HepG2 (cell line): Measurements from ENCODE around the gene PXDC1. TPM values are rescaled to one million over a fixed set of nuclear protein-coding genes. Genes with fewer than 3 reads are reported as not detected.

Experiments used
- ELF1 ChIP-seq: sonication (generic); formaldehyde crosslinking; IDR thresholded peaks from 2 replicates; pipeline ENCODE4 v1.4.0; 2020; ENCODE audit warnings: missing genetic modification reagents
- KLF6 ChIP-seq: IDR thresholded peaks from 2 replicates; pipeline ENCODE4 v1.8.0; 2016; ENCODE audit warnings: missing biosample characterization, missing genetic modification reagents
- MYPOP ChIP-seq: sonication (generic); formaldehyde crosslinking; IDR thresholded peaks from 2 replicates; pipeline ENCODE4 v1.8.1; 2023; ENCODE audit warnings: mild to moderate bottlenecking, moderate library complexity, missing genetic modification reagents
- NCOR1 ChIP-seq: fragments of 200-600 bp; sonication (generic); IDR thresholded peaks from 2 replicates; pipeline ENCODE4 v1.7.0; 2017; ENCODE audit warnings: antibody characterized with exemption, low read length, borderline replicate concordance
- PBX2 ChIP-seq: IDR thresholded peaks from 2 replicates; pipeline ENCODE4 v1.6.1; 2016; ENCODE audit warnings: control low read depth
- PHF21A ChIP-seq: sonication (generic); formaldehyde crosslinking; IDR thresholded peaks from 2 replicates; pipeline ENCODE4 v1.5.0; 2020; ENCODE audit warnings: mild to moderate bottlenecking, missing genetic modification reagents
- PHF5A ChIP-seq: IDR thresholded peaks from one replicate; pipeline ENCODE4 v1.6.1; 2018; ENCODE audit warnings: low read depth, missing genetic modification reagents; ENCODE audit not compliant: unreplicated experiment
- RAD21 ChIP-seq: fragments of 450-650 bp; formaldehyde crosslinking; IDR thresholded peaks from 2 replicates; pipeline ENCODE4 v1.5.0; 2020; ENCODE audit warnings: mild to moderate bottlenecking
- SIN3A ChIP-seq: IDR thresholded peaks from 2 replicates; pipeline ENCODE4 v1.6.1; 2011; ENCODE audit warnings: low read depth, mild to moderate bottlenecking, control low read depth, low read length, borderline replicate concordance
- TGIF2 ChIP-seq: IDR thresholded peaks from 2 replicates; pipeline ENCODE4 v1.6.1; 2016; ENCODE audit warnings: control low read depth, missing compliant biosample characterization
- TSC22D2 ChIP-seq: sonication (generic); formaldehyde crosslinking; IDR thresholded peaks from 2 replicates; pipeline ENCODE4 v1.5.1; 2020; ENCODE audit warnings: missing genetic modification reagents, mild to moderate bottlenecking, borderline replicate concordance
- U2AF2 ChIP-seq: fragments of 200-400 bp; formaldehyde crosslinking; IDR thresholded peaks from 2 replicates; pipeline ENCODE4 v1.6.1; 2017; ENCODE audit warnings: low read depth, mild to moderate bottlenecking, low read length
- ZNF605 ChIP-seq: sonication (generic); formaldehyde crosslinking; IDR thresholded peaks from 2 replicates; pipeline ENCODE4 v1.8.0; 2022; ENCODE audit warnings: mild to moderate bottlenecking, missing genetic modification reagents
- ZNF781 ChIP-seq: sonication (generic); formaldehyde crosslinking; IDR thresholded peaks from 2 replicates; pipeline ENCODE4 v1.5.1; 2020; ENCODE audit warnings: borderline replicate concordance, mild to moderate bottlenecking, missing genetic modification reagents; ENCODE audit errors: not compliant biosample characterization
- polyA plus RNA-seq, 8 experiments: library from polyadenylated mRNA; depleted of rRNA in 3 of 8; stranded (reverse) in 7 of 8; unstranded in 1 of 8; fragments of >200 nt; fragmentation: Illumina TruSeq in 4 of 8; extraction: Trizol in 4 of 8; gene quantifications; 2 replicates each; pipeline versions ENCODE4 v1.2.1 to v1.2.3, GENCODE V29; 2011 to 2016; ENCODE audit warnings: low read depth in 4 of 8, missing spikeins in 1 of 8, mixed read lengths in 1 of 8; ENCODE audit not compliant: insufficient read depth in 1 of 8
- total RNA-seq, 5 experiments: library from RNA; depleted of rRNA; stranded (reverse); fragments of >200 nt; fragmentation: Illumina TruSeq; extraction: Trizol; gene quantifications; 2 replicates each; pipeline ENCODE4 v1.2.3, GENCODE V29; 2016; ENCODE audit warnings: low read depth in 1 of 5
- TF ChIP-seq, protein P1 (sequence below): sonication (generic); formaldehyde crosslinking; conservative IDR thresholded peaks from 2 replicates; pipeline ENCODE4 v1.4.0; 2020; ENCODE audit warnings: mild to moderate bottlenecking, missing genetic modification reagents, moderate library complexity
- TF ChIP-seq, protein P2 (sequence below): sonication (generic); formaldehyde crosslinking; IDR thresholded peaks from 2 replicates; pipeline ENCODE4 v1.4.0; 2020; ENCODE audit warnings: missing genetic modification reagents
- TF ChIP-seq, protein P3 (sequence below), 2 experiments: sonication (generic) in 1 of 2; formaldehyde crosslinking in 1 of 2; IDR thresholded peaks; 2 replicates each; pipeline versions ENCODE4 v1.4.0 to v1.6.1; 2016 to 2020; ENCODE audit warnings: borderline replicate concordance in 1 of 2, low read depth in 1 of 2, mild to moderate bottlenecking in 1 of 2, missing genetic modification reagents in 1 of 2

Gene PXDC1
- total and polyA plus RNA-seq, 2 of the 13 experiments (the other 11 are each of a cell fraction or from before 2014, with no cell fraction given), result 32.4 to 34.7 TPM

- TF ChIP-seq, protein P1, sequence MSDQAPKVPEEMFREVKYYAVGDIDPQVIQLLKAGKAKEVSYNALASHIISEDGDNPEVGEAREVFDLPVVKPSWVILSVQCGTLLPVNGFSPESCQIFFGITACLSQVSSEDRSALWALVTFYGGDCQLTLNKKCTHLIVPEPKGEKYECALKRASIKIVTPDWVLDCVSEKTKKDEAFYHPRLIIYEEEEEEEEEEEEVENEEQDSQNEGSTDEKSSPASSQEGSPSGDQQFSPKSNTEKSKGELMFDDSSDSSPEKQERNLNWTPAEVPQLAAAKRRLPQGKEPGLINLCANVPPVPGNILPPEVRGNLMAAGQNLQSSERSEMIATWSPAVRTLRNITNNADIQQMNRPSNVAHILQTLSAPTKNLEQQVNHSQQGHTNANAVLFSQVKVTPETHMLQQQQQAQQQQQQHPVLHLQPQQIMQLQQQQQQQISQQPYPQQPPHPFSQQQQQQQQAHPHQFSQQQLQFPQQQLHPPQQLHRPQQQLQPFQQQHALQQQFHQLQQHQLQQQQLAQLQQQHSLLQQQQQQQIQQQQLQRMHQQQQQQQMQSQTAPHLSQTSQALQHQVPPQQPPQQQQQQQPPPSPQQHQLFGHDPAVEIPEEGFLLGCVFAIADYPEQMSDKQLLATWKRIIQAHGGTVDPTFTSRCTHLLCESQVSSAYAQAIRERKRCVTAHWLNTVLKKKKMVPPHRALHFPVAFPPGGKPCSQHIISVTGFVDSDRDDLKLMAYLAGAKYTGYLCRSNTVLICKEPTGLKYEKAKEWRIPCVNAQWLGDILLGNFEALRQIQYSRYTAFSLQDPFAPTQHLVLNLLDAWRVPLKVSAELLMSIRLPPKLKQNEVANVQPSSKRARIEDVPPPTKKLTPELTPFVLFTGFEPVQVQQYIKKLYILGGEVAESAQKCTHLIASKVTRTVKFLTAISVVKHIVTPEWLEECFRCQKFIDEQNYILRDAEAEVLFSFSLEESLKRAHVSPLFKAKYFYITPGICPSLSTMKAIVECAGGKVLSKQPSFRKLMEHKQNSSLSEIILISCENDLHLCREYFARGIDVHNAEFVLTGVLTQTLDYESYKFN (CRISPR knock-in tag), result peak; percentile 76
- no peak for TF ChIP-seq TGIF2
- TF ChIP-seq NCOR1, result peak; percentile 17; the same call in 1 of the 2 replicates
- TF ChIP-seq U2AF2, result no peak
- no peak for TF ChIP-seq KLF6
- peak; percentile 28 for TF ChIP-seq RAD21 (CRISPR knock-in tag)
- TF ChIP-seq SIN3A, result no peak
- no peak for TF ChIP-seq PBX2 (CRISPR knock-in tag)
- TF ChIP-seq, protein P2, sequence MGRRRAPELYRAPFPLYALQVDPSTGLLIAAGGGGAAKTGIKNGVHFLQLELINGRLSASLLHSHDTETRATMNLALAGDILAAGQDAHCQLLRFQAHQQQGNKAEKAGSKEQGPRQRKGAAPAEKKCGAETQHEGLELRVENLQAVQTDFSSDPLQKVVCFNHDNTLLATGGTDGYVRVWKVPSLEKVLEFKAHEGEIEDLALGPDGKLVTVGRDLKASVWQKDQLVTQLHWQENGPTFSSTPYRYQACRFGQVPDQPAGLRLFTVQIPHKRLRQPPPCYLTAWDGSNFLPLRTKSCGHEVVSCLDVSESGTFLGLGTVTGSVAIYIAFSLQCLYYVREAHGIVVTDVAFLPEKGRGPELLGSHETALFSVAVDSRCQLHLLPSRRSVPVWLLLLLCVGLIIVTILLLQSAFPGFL (CRISPR knock-in tag), result no peak
- TF ChIP-seq ZNF781, result peak; percentile 50
- TF ChIP-seq PHF21A (CRISPR knock-in tag), result peak; percentile 58
- TF ChIP-seq PHF5A, result peak; percentile 35
- 0 out of 2 replicates have a peak, but pooled peaks have one; percentile 41 for TF ChIP-seq MYPOP (CRISPR knock-in tag)
- TF ChIP-seq, protein P3, sequence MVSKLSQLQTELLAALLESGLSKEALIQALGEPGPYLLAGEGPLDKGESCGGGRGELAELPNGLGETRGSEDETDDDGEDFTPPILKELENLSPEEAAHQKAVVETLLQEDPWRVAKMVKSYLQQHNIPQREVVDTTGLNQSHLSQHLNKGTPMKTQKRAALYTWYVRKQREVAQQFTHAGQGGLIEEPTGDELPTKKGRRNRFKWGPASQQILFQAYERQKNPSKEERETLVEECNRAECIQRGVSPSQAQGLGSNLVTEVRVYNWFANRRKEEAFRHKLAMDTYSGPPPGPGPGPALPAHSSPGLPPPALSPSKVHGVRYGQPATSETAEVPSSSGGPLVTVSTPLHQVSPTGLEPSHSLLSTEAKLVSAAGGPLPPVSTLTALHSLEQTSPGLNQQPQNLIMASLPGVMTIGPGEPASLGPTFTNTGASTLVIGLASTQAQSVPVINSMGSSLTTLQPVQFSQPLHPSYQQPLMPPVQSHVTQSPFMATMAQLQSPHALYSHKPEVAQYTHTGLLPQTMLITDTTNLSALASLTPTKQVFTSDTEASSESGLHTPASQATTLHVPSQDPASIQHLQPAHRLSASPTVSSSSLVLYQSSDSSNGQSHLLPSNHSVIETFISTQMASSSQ (IDR thresholded peaks at IDR 0.05; ENCODE audit: low read depth), result peak; percentile 81
- TF ChIP-seq, protein P3 (CRISPR knock-in tag; IDR thresholded peaks at IDR 0.05; ENCODE audit: borderline replicate concordance), result peak; percentile 79; the same call in 1 of the 2 replicates
- peak; percentile 75 for TF ChIP-seq ZNF605 (CRISPR knock-in tag)
- TF ChIP-seq ELF1 (CRISPR knock-in tag), result no peak
- no peak for TF ChIP-seq TSC22D2
Measured at GRCh38 chr6:3797231-3798054, 45.9 kb upstream of the PXDC1 start (continued).
